ENCODE measurements around the gene ABTB1. TPM values are rescaled to one million over a fixed set of nuclear protein-coding genes. Genes with fewer than 3 reads are reported as not detected.

ABTB1 gene
- polyA plus RNA-seq, 1 donor from 2014 or later = 2.0 TPM

- H3K79me2 ChIP-seq (replicated peaks; ENCODE audit: insufficient read depth, low read length) = no peaks in the 10 kb centered on the region
- H3K4me3 ChIP-seq (ENCODE audit: low read length) = no peak overlapping the region
- no peaks in the 10 kb centered on the region for H3K27me3 ChIP-seq (ENCODE audit: insufficient read depth, low read depth, low read length)
- H3K27ac ChIP-seq (ENCODE audit: low read length) = no peak overlapping the region
- H3K36me3 ChIP-seq (ENCODE audit: insufficient read depth, low read length) = no peaks in the 10 kb centered on the region
- no peaks in the 10 kb centered on the region for H3K9me3 ChIP-seq (ENCODE audit: low read length)
- H3K4me2 ChIP-seq (ENCODE audit: low read length) = no peak overlapping the region
- no peak overlapping the region for H3K9ac ChIP-seq (ENCODE audit: low read length)
- no peak overlapping the region for H2AFZ ChIP-seq (ENCODE audit: low read depth, low read length)
- H3F3A ChIP-seq (ENCODE audit: insufficient read depth, low read length, poor library complexity, severe bottlenecking) = no peaks in the 10 kb centered on the region
- H3K9me2 ChIP-seq (ENCODE audit: insufficient read depth, low read length) = no peaks in the 10 kb centered on the region
- TF ChIP-seq RAD21 (conservative IDR thresholded peaks at IDR 0.05) (no peak), TAF1 (IDR thresholded peaks at IDR 0.05; ENCODE audit: low read depth) (no peak), EP300 (conservative IDR thresholded peaks at IDR 0.05; ENCODE audit: poor library complexity, severe bottlenecking) (no peak), SMC3 (conservative IDR thresholded peaks at IDR 0.05; ENCODE audit: poor library complexity) (no peak), EZH2 (IDR thresholded peaks at IDR 0.05; ENCODE audit: borderline replicate concordance, insufficient read depth, low read length, poor library complexity, severe bottlenecking) (no peak)
- TF ChIP-seq, protein P1, sequence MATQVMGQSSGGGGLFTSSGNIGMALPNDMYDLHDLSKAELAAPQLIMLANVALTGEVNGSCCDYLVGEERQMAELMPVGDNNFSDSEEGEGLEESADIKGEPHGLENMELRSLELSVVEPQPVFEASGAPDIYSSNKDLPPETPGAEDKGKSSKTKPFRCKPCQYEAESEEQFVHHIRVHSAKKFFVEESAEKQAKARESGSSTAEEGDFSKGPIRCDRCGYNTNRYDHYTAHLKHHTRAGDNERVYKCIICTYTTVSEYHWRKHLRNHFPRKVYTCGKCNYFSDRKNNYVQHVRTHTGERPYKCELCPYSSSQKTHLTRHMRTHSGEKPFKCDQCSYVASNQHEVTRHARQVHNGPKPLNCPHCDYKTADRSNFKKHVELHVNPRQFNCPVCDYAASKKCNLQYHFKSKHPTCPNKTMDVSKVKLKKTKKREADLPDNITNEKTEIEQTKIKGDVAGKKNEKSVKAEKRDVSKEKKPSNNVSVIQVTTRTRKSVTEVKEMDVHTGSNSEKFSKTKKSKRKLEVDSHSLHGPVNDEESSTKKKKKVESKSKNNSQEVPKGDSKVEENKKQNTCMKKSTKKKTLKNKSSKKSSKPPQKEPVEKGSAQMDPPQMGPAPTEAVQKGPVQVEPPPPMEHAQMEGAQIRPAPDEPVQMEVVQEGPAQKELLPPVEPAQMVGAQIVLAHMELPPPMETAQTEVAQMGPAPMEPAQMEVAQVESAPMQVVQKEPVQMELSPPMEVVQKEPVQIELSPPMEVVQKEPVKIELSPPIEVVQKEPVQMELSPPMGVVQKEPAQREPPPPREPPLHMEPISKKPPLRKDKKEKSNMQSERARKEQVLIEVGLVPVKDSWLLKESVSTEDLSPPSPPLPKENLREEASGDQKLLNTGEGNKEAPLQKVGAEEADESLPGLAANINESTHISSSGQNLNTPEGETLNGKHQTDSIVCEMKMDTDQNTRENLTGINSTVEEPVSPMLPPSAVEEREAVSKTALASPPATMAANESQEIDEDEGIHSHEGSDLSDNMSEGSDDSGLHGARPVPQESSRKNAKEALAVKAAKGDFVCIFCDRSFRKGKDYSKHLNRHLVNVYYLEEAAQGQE (IDR thresholded peaks at IDR 0.05; ENCODE audit: borderline replicate concordance) = no peak
- H4K20me1 ChIP-seq (ENCODE audit: insufficient read depth) = no peaks in the 10 kb centered on the region
These were observed 2.0 kb downstream of the ABTB1 start for GRCh38 chr3:127674790-127675189.

DNA sequence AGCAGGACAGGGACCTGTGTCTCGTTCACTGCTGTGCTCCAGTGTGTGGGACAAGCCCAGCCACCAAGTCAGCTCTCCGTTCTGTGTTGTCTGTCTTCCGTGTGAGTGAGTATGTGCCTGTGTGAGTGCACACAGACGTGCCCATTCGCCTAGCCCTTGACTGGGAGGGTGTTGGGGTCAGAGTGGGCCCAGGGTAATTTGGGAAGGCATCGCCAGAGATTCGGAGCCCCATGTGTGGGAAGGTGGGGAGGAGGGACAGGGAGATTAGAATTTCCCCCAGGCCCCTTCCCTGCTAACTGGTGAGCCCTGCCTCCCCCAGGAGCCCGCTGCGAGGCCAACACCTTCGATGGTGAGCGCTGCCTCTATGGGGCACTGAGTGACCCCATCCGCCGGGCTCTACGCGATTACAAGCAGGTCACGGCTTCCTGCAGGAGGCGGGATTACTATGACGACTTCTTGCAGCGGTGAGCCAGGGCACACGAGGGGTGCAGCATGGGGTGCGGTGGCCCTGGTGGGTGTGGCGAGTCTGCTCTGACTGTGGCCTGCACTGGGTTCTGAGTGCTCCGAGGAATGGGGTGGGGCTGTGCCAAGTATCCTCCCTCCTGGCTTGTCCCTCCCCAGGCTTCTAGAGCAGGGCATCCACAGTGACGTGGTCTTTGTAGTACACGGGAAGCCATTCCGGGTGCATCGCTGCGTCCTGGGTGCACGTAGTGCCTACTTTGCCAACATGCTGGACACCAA, 3.1 kb downstream of the ABTB1 start:
- H3K4me2 ChIP-seq (ENCODE audit: low read length) = no peak overlapping the region
- H2AFZ ChIP-seq (ENCODE audit: low read depth, low read length) = no peak overlapping the region
- H3K4me3 ChIP-seq (ENCODE audit: low read length) = no peak overlapping the region
- H3K36me3 ChIP-seq (ENCODE audit: insufficient read depth, low read length) = no peaks in the 10 kb centered on the region
- no peaks in the 10 kb centered on the region for H3F3A ChIP-seq (ENCODE audit: insufficient read depth, low read length, poor library complexity, severe bottlenecking)
- no peak overlapping the region for H3K27ac ChIP-seq (ENCODE audit: low read length)
- no peaks in the 10 kb centered on the region for H3K27me3 ChIP-seq (ENCODE audit: insufficient read depth, low read depth, low read length)
- no peak overlapping the region for H3K9ac ChIP-seq (ENCODE audit: low read length)
- H3K79me2 ChIP-seq (replicated peaks; ENCODE audit: insufficient read depth, low read length) = no peaks in the 10 kb centered on the region
- H4K20me1 ChIP-seq (ENCODE audit: insufficient read depth) = no peaks in the 10 kb centered on the region
- TF ChIP-seq EP300 (conservative IDR thresholded peaks at IDR 0.05; ENCODE audit: poor library complexity, severe bottlenecking) (no peak), EZH2 (IDR thresholded peaks at IDR 0.05; ENCODE audit: borderline replicate concordance, insufficient read depth, low read length, poor library complexity, severe bottlenecking) (no peak), SMC3 (conservative IDR thresholded peaks at IDR 0.05; ENCODE audit: poor library complexity) (no peak), RAD21 (conservative IDR thresholded peaks at IDR 0.05) (no peak), TAF1 (IDR thresholded peaks at IDR 0.05; ENCODE audit: low read depth) (no peak), POLR2AphosphoS5 (IDR thresholded peaks at IDR 0.05) (no peak), MXI1 (conservative IDR thresholded peaks at IDR 0.05; ENCODE audit: poor library complexity, severe bottlenecking) (no peak)
- TF ChIP-seq, protein P1 (IDR thresholded peaks at IDR 0.05; ENCODE audit: borderline replicate concordance) = no peak
- TF ChIP-seq, protein P2, sequence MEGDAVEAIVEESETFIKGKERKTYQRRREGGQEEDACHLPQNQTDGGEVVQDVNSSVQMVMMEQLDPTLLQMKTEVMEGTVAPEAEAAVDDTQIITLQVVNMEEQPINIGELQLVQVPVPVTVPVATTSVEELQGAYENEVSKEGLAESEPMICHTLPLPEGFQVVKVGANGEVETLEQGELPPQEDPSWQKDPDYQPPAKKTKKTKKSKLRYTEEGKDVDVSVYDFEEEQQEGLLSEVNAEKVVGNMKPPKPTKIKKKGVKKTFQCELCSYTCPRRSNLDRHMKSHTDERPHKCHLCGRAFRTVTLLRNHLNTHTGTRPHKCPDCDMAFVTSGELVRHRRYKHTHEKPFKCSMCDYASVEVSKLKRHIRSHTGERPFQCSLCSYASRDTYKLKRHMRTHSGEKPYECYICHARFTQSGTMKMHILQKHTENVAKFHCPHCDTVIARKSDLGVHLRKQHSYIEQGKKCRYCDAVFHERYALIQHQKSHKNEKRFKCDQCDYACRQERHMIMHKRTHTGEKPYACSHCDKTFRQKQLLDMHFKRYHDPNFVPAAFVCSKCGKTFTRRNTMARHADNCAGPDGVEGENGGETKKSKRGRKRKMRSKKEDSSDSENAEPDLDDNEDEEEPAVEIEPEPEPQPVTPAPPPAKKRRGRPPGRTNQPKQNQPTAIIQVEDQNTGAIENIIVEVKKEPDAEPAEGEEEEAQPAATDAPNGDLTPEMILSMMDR (IDR thresholded peaks at IDR 0.05; ENCODE audit: poor library complexity, severe bottlenecking) = no peak
- H3K9me2 ChIP-seq (ENCODE audit: insufficient read depth, low read length) = no peaks in the 10 kb centered on the region
- no peaks in the 10 kb centered on the region for H3K9me3 ChIP-seq (ENCODE audit: low read length)
